Measurements from ENCODE around the gene PDCD1.

The PDCD1 gene

DNA sequence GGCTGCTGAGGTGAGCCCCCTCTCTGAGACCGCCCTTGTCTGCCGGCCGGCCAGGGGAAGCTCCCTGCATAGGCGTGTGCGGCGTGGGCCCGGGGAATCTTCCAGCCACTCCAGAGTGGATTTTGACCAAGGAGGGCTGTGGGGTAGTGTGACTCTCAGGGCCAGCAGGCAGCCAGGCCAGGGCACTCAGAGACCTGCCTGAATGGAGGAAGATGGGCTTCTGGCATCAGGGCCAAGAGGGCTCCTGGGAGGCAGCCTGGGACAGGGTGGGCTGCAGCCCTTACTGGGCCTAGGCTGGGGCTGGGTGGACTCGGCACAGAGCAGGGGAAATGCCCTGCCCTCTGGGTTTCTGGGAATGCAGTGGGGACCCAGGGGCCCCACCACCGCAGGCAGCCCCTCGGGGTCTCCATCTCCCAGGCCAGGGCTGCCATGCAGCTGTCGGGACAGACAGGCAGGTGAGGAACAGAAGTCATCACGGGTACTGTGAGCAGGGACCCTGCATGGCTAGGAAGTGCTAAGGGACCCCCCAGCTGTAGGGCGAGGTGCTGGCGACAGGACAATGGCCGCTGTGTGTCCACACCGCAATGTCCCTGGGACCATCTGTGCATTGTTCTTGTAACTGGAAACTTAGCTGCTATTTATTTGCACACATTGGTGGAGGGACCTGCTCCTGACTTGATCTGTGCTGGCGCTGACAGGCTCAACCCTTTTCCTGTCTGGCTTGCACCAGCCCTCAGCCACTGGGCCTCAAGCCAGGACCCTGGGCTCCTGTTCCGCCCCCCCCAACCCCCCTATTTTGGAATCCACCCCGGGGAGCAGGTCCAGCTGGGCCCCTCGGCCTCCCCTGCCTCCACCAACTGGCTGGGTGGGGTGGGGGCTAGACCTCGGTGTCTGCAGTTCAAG, 4.1 kb downstream of the PDCD1 start:
- H3K4me1 ChIP-seq (ENCODE audit: control insufficient read depth, insufficient read depth, low read depth, low read length), result peaks cover 15% of the 10 kb centered on the region
- no peak overlapping the region for H3K4ac ChIP-seq (ENCODE audit: low read depth in 1 of 2, low read length in 2 of 2)
- H2BK12ac ChIP-seq (ENCODE audit: low read length in 2 of 2), result no peak overlapping the region
- no peaks in the 10 kb centered on the region for H3K36me3 ChIP-seq (ENCODE audit: control insufficient read depth in 1 of 2, insufficient read depth in 2 of 2, low read depth in 1 of 2, low read length in 2 of 2)
- H3K27ac ChIP-seq (ENCODE audit: low read length, poor library complexity, severe bottlenecking), result no peak overlapping the region
- H2AK5ac ChIP-seq (ENCODE audit: low read length, severe bottlenecking), result no peak overlapping the region
- peaks cover 0 to 43% of the 10 kb centered on the region in 2 experiments for H3K27me3 ChIP-seq (ENCODE audit: control insufficient read depth in 1 of 2, insufficient read depth in 1 of 2, low read length in 2 of 2)
- no peak overlapping the region for H2BK120ac ChIP-seq (ENCODE audit: low read depth, low read length)
- no peak overlapping the region for H3K23ac ChIP-seq (ENCODE audit: low read length in 2 of 2)
- no peaks in the 10 kb centered on the region for H3K79me1 ChIP-seq (replicated peaks; ENCODE audit: low read length, poor library complexity, severe bottlenecking)
- no peak overlapping the region for H2BK15ac ChIP-seq (ENCODE audit: low read depth, poor library complexity, severe bottlenecking)
- H3K4me3 ChIP-seq (ENCODE audit: insufficient read depth in 1 of 2, low read depth in 1 of 2, low read length in 2 of 2), result no peak overlapping the region
- H3K18ac ChIP-seq (ENCODE audit: low read depth in 1 of 2, low read length in 2 of 2), result no peak overlapping the region
- no peak overlapping the region for H2AFZ ChIP-seq (ENCODE audit: low read depth, low read length)
- DNase-seq, result no peak
- no peak overlapping the region for H3K9ac ChIP-seq (ENCODE audit: low read length)
- H4K8ac ChIP-seq (ENCODE audit: low read length), result no peak overlapping the region
- H3K4me2 ChIP-seq (ENCODE audit: low read length, poor library complexity, severe bottlenecking), result no peak overlapping the region
- WGBS, result 87% methylated on average over 17 of the region's 21 CpGs
- H4K91ac ChIP-seq (ENCODE audit: low read length), result no peak overlapping the region
- no peak overlapping the region for H2BK5ac ChIP-seq (ENCODE audit: low read depth, low read length, poor library complexity, severe bottlenecking)
- no peak overlapping the region for H3K14ac ChIP-seq (ENCODE audit: low read length in 2 of 2)
- H3K9me3 ChIP-seq (ENCODE audit: control insufficient read depth, low read length), result no peaks in the 10 kb centered on the region

DNA sequence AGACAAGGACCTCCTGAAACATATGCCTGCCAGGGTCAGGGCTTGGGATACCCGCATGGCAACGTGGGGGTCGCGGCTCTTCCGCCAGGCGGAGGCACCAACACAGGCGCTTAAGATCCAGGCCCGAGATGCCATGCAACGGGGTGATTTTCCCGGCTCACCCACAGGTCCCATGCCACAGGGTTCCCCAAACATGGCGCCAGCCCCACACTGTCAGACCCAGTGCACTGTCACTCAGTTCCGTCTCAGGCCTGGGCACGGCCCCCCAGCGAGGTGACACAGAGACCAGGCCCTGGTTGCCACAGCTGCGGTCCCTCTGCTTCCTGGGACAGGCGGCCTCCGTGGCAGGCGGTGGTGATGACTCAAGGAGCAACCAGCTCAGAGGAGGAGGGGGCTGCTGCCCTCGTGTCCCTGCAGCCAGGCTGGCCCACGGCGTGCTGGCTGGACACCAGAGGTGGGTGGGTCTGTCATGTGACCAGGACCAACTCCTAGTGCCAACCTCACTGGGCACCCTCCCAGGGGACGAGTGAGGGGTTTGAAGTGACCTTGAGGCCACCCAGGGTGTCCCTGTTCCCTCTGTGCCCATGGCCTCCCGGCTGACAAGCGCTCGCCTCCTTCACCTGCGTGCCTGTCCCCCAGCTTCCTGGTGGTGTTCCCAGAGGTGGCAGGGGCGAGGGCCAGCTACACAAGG, 4.9 kb downstream of the PDCD1 start:
- Histone ChIP-seq H2BK5ac (ENCODE audit: low read depth, low read length, poor library complexity, severe bottlenecking) (peak overlapping the region; percentile 63), H3K27me3 (ENCODE audit: control insufficient read depth in 1 of 2, insufficient read depth in 1 of 2, low read length in 2 of 2) (peaks cover 4 to 46% of the 10 kb centered on the region in 2 experiments), H3K14ac (ENCODE audit: low read length in 2 of 2) (no peak overlapping the region), H3K27ac (ENCODE audit: low read length, poor library complexity, severe bottlenecking) (no peak overlapping the region), H2AK5ac (ENCODE audit: low read length, severe bottlenecking) (no peak overlapping the region), H3K9ac (ENCODE audit: low read length) (no peak overlapping the region), H3K4me3 (ENCODE audit: insufficient read depth in 1 of 2, low read depth in 1 of 2, low read length in 2 of 2) (no peak overlapping the region), H3K23ac (ENCODE audit: low read length in 2 of 2) (peak overlapping the region in 1 of 2 experiments; percentile 19), H3K9me3 (ENCODE audit: control insufficient read depth, low read length) (no peaks in the 10 kb centered on the region), H2AFZ (ENCODE audit: low read depth, low read length) (peak overlapping the region; percentile 49), H4K8ac (ENCODE audit: low read length) (peak overlapping the region; percentile 66), H2BK12ac (ENCODE audit: low read length in 2 of 2) (peak overlapping the region in 1 of 2 experiments; percentile 24), H3K18ac (ENCODE audit: low read depth in 1 of 2, low read length in 2 of 2) (peak overlapping the region; percentile 12 to 52), H4K91ac (ENCODE audit: low read length) (peak overlapping the region; percentile 25), H2BK120ac (ENCODE audit: low read depth, low read length) (no peak overlapping the region), H3K4ac (ENCODE audit: low read depth in 1 of 2, low read length in 2 of 2) (no peak overlapping the region), H3K36me3 (ENCODE audit: control insufficient read depth in 1 of 2, insufficient read depth in 2 of 2, low read depth in 1 of 2, low read length in 2 of 2) (no peaks in the 10 kb centered on the region), H3K79me1 (replicated peaks; ENCODE audit: low read length, poor library complexity, severe bottlenecking) (no peaks in the 10 kb centered on the region), H2BK15ac (ENCODE audit: low read depth, poor library complexity, severe bottlenecking) (peak overlapping the region; percentile 48), H3K4me1 (ENCODE audit: control insufficient read depth, insufficient read depth, low read depth, low read length) (peaks cover 15% of the 10 kb centered on the region), H3K4me2 (ENCODE audit: low read length, poor library complexity, severe bottlenecking) (no peak overlapping the region)
- WGBS, result 73% methylated on average over 27 of the region's 27 CpGs
- DNase-seq, result peak; percentile 38

- peaks cover 15% of the 10 kb centered on the region for H3K4me1 ChIP-seq (ENCODE audit: control insufficient read depth, insufficient read depth, low read depth, low read length)
- H4K8ac ChIP-seq (ENCODE audit: low read length), result no peak overlapping the region
- H2BK5ac ChIP-seq (ENCODE audit: low read depth, low read length, poor library complexity, severe bottlenecking), result peak overlapping the region; percentile 63
- no peaks in the 10 kb centered on the region for H3K36me3 ChIP-seq (ENCODE audit: control insufficient read depth in 1 of 2, insufficient read depth in 2 of 2, low read depth in 1 of 2, low read length in 2 of 2)
- H3K4ac ChIP-seq (ENCODE audit: low read depth in 1 of 2, low read length in 2 of 2), result no peak overlapping the region
- no peak overlapping the region for H3K4me3 ChIP-seq (ENCODE audit: insufficient read depth in 1 of 2, low read depth in 1 of 2, low read length in 2 of 2)
- H2AFZ ChIP-seq (ENCODE audit: low read depth, low read length), result no peak overlapping the region
- no peak overlapping the region for H3K27ac ChIP-seq (ENCODE audit: low read length, poor library complexity, severe bottlenecking)
- H3K79me1 ChIP-seq (replicated peaks; ENCODE audit: low read length, poor library complexity, severe bottlenecking), result no peaks in the 10 kb centered on the region
- H2BK15ac ChIP-seq (ENCODE audit: low read depth, poor library complexity, severe bottlenecking), result peak overlapping the region; percentile 48
- no peak overlapping the region for H3K4me2 ChIP-seq (ENCODE audit: low read length, poor library complexity, severe bottlenecking)
- no peak overlapping the region for H2BK12ac ChIP-seq (ENCODE audit: low read length in 2 of 2)
- H3K23ac ChIP-seq (ENCODE audit: low read length in 2 of 2), result no peak overlapping the region
- no peak overlapping the region for H3K18ac ChIP-seq (ENCODE audit: low read depth in 1 of 2, low read length in 2 of 2)
- no peak overlapping the region for H2BK120ac ChIP-seq (ENCODE audit: low read depth, low read length)
- H4K91ac ChIP-seq (ENCODE audit: low read length), result no peak overlapping the region
- no peaks in the 10 kb centered on the region for H3K9me3 ChIP-seq (ENCODE audit: control insufficient read depth, low read length)
- H3K27me3 ChIP-seq (ENCODE audit: control insufficient read depth in 1 of 2, insufficient read depth in 1 of 2, low read length in 2 of 2), result peaks cover 4 to 43% of the 10 kb centered on the region in 2 experiments
- no peak overlapping the region for H3K14ac ChIP-seq (ENCODE audit: low read length in 2 of 2)
- no peak for DNase-seq
- 86% methylated on average over 10 of the region's 10 CpGs for WGBS
- H3K9ac ChIP-seq (ENCODE audit: low read length), result no peak overlapping the region
- H2AK5ac ChIP-seq (ENCODE audit: low read length, severe bottlenecking), result no peak overlapping the region
Observed at GRCh38 chr2:241852981-241853631, 5.6 kb downstream of the PDCD1 start.

Measured in mesenchymal stem cell (in vitro differentiated cells and primary cell).